ENCODE measurements around the gene SSR4. TPM values are rescaled to one million over a fixed set of nuclear protein-coding genes. Genes with fewer than 3 reads are reported as not detected.

Gene SSR4
- total RNA-seq, 1 donor from 2014 or later, result 183 TPM

DNA sequence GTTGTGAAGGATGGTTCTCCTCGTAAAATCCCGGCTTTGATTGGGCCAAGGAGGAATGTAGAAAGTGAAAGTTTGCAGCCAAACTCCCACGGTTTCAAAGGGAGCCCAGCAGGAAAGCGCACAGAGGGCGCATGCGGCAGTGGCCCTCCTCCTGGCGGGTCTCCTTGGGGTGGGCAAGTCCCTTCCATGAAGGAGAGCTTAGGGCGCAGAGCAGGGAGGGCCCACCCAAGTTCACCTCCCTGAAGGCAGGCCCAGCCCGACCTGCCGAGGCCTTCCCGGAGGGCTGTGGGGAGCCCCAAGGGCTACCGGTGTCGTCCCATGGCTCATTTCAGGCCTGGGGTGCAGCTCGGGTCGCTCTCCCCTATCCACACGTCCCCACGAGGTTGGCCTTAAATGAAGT lies 33.8 kb downstream of the SSR4 start:
- Mint-ChIP-seq H3K27ac (ENCODE audit: unreplicated experiment) (no peak overlapping the region), H3K4me1 (peaks cover 11% of the 10 kb centered on the region), H3K9me3 (no peaks in the 10 kb centered on the region), H3K36me3 (ENCODE audit: low read depth) (peaks cover 5% of the 10 kb centered on the region), H3K4me3 (peak overlapping the region; percentile 81), H3K27me3 (ENCODE audit: low read depth) (no peaks in the 10 kb centered on the region)
- DNase-seq (ENCODE audit: low read depth, low spot score), result no peak
- TF ChIP-seq, protein P1, sequence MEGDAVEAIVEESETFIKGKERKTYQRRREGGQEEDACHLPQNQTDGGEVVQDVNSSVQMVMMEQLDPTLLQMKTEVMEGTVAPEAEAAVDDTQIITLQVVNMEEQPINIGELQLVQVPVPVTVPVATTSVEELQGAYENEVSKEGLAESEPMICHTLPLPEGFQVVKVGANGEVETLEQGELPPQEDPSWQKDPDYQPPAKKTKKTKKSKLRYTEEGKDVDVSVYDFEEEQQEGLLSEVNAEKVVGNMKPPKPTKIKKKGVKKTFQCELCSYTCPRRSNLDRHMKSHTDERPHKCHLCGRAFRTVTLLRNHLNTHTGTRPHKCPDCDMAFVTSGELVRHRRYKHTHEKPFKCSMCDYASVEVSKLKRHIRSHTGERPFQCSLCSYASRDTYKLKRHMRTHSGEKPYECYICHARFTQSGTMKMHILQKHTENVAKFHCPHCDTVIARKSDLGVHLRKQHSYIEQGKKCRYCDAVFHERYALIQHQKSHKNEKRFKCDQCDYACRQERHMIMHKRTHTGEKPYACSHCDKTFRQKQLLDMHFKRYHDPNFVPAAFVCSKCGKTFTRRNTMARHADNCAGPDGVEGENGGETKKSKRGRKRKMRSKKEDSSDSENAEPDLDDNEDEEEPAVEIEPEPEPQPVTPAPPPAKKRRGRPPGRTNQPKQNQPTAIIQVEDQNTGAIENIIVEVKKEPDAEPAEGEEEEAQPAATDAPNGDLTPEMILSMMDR (conservative IDR thresholded peaks at IDR 0.05), result no peak

DNA sequence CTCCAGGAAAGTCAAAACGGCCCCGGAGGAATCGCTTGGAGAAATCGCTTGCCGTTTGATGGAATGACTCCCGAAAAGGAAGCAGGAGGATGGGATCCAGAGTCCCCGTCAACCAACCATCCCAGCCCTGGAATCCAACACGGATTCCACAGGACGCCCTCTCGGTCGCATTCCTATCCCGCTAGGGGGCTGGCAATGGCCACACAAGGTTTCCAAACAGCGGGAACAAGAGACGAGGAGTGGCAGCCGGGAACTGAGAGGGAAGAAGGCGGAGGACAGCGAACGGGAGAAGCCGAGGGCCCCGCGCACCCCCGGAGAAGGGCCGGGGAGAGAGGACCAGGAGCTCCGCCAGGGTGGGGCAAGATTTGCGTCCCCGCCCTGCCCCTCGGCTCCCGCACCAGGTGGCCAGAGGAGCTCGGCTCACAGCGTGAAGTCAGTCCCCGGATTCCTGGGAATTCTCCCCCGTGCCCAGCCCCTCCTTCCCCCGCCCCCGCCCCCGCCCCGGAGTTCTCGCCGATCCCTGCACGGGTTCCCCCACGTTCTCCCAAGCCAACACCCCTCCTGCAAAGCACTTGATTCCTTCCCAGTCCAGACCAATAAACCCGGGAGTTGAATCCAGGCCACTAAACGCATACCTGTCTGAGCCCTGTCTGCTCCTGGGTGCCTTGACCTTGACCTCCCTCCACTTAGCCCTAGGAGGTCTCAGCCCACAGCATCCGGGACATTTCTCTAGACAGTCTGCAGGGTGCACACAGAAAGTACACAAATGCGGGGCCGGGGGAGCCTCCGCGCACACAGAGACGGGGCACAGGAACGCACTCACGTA lies 34.5 kb downstream of the SSR4 start:
- peak overlapping the region; percentile 85 for H3K4me3 Mint-ChIP-seq
- H3K36me3 Mint-ChIP-seq (ENCODE audit: low read depth), result peaks cover 5% of the 10 kb centered on the region
- no peak overlapping the region for H3K27ac Mint-ChIP-seq (ENCODE audit: unreplicated experiment)
- no peaks in the 10 kb centered on the region for H3K27me3 Mint-ChIP-seq (ENCODE audit: low read depth)
- TF ChIP-seq, protein P1 (conservative IDR thresholded peaks at IDR 0.05), result no peak
- DNase-seq (ENCODE audit: low read depth, low spot score), result no peak
- no peaks in the 10 kb centered on the region for H3K9me3 Mint-ChIP-seq
- H3K4me1 Mint-ChIP-seq, result peaks cover 11% of the 10 kb centered on the region

DNA sequence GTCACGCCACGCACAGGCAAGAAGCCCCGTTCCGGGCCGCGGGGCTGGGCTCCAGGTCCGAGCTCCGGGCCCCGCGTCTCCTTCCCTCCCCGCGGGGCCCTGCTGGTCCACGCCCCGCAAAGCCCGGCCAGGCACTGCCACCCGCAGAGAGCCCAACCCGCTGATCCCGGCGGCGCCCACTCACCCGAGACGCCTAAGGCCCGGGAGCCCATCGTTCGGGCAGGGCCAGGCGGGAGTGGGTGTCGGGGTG lies 35.0 kb downstream of the SSR4 start:
- Mint-ChIP-seq H3K4me1 (peaks cover 11% of the 10 kb centered on the region), H3K27me3 (ENCODE audit: low read depth) (no peaks in the 10 kb centered on the region)

GRCh38 chrX:153829799-153830639 lies 35.6 kb downstream of the SSR4 start, which contains the start of gene PDZD4:
TSS of gene PDZD4 (minus strand) at chrX:153830544. CDS start at chrX:153830298, 246 bp downstream.
- no peak for DNase-seq (ENCODE audit: low read depth, low spot score)
- TF ChIP-seq, protein P1 (conservative IDR thresholded peaks at IDR 0.05), result no peak
- peak within 1 kb of the TSS; percentile 85 for H3K4me3 Mint-ChIP-seq
- no peak within 1 kb of the TSS for H3K27ac Mint-ChIP-seq (ENCODE audit: unreplicated experiment)
- H3K36me3 Mint-ChIP-seq (ENCODE audit: low read depth), result peaks cover 5% of the 10 kb centered on the region
- H3K27me3 Mint-ChIP-seq (ENCODE audit: low read depth), result no peaks in the 10 kb centered on the region
- H3K9me3 Mint-ChIP-seq, result peaks cover 2% of the 10 kb centered on the region
- H3K4me1 Mint-ChIP-seq, result peaks cover 11% of the 10 kb centered on the region

More for the DNA sequence above, 35.0 kb downstream of the SSR4 start:
- TF ChIP-seq, protein P1 (conservative IDR thresholded peaks at IDR 0.05), result no peak
- DNase-seq (ENCODE audit: low read depth, low spot score), result no peak
- no peaks in the 10 kb centered on the region for H3K9me3 Mint-ChIP-seq
- no peak overlapping the region for H3K27ac Mint-ChIP-seq (ENCODE audit: unreplicated experiment)
- peaks cover 5% of the 10 kb centered on the region for H3K36me3 Mint-ChIP-seq (ENCODE audit: low read depth)
- H3K4me3 Mint-ChIP-seq, result peak overlapping the region; percentile 85

DNA sequence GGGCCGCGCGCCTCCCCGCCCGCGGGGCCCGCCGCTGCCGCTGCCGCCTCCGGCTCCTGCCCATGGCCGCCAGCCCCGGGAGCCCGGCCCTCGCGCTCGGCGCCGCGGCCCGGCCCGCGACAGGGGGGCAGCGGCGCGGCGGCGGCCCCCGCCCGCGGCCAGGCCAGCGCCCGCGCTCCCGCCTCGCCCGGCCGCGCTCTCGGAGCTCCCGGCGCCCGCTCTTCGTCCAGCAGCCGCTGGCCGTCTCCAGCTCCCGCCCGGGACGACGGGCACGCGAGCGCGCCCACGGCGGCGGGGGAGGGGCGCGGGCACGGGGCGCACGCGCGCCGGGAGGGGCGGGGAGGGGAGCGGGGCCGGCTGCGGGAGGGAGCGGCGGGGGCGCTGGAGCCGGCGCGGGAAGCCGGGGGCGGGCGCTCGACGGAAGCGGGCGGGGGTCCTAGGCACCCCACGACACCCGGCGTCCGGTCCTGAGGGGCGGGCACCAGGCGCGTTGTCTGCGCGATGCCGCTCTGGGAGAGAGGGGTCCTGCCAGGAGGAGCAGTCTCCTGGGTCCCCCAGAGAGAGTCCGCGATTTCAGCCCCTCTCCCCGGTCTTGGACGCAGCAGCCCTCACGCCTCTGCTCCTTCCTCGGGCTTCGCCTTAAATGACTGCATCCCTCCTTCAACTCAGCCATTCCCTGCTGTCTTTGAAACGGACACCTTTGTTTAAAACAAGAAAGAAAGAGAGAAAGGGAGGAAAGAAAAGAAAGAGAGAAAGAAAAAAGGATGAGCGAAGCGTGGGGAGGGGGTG lies 36.4 kb downstream of the SSR4 start:
- H3K9me3 Mint-ChIP-seq, result peaks cover 2% of the 10 kb centered on the region
- TF ChIP-seq, protein P1 (conservative IDR thresholded peaks at IDR 0.05), result no peak
- no peak for DNase-seq (ENCODE audit: low read depth, low spot score)
- no peaks in the 10 kb centered on the region for H3K27me3 Mint-ChIP-seq (ENCODE audit: low read depth)
- no peak overlapping the region for H3K27ac Mint-ChIP-seq (ENCODE audit: unreplicated experiment)
- H3K4me1 Mint-ChIP-seq, result peaks cover 11% of the 10 kb centered on the region
- peaks cover 5% of the 10 kb centered on the region for H3K36me3 Mint-ChIP-seq (ENCODE audit: low read depth)
- peak overlapping the region; percentile 65 for H3K4me3 Mint-ChIP-seq

Data from neural crest cell (in vitro differentiated cells).